Dedifferentiated amniotic fluid mesenchymal stem cell (primary cell): ENCODE measurements around the gene BYSL.

ENCODE experiments used
- DNase-seq: peaks from one replicate; pipeline ENCODE4 v3.0.0-alpha.2; 2016; ENCODE audit errors: extremely low spot score

The BYSL gene

DNA sequence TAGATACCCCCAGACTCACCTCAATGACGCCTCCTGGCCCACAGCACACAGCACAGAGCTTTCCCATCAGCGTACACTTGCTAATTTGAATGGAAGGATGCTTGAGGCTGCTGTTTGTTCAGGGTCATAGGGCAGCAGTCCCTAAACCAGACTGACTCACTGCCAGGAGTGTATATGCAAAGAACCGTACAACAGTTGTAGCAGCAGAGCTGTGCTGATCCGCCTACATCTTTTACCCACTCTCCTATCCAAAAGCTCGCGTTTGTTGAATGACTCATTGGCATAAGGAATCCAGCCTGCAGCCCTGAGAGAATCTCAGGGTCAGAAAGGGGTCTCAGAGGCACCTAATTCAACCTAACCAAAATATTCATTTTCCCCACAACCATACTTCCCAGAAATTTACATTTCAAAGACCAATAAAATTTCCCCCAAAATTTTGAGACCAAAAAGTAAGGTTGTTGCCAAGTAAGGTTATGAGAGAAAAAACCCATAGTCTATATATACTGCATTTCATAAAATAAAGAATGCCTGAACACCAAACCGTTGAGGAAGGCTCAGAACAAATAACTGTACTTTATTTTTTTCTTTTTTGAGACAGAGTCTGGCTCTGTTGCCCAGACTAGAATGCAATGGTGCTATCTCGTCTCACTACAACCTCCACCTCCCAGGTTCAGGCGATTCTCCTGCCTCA is 55.6 kb downstream of the BYSL start:
- no peak for DNase-seq
